Neural cell (in vitro differentiated cells): ENCODE data around the gene ASCC3. TPM values are rescaled to one million over a fixed set of nuclear protein-coding genes. Genes with fewer than 3 reads are reported as not detected.

ENCODE experiments used
- H2AFZ ChIP-seq: fragments of 200-600, 300-800 bp; sonication (generic), shearing (Covaris generic); 2 replicates; pipeline ENCODE4 v1.6.0; 2014; ENCODE audit warnings: low read depth, mild to moderate bottlenecking, antibody characterized with exemption, low read length, moderate library complexity
- H3F3A ChIP-seq: fragments of 200-600 bp; shearing (Covaris generic); 2 replicates; pipeline ENCODE4 v1.6.1; 2016; ENCODE audit warnings: mild to moderate bottlenecking, moderate library complexity, mixed read lengths, antibody characterized with exemption, low read length; ENCODE audit not compliant: insufficient read depth, poor library complexity, severe bottlenecking
- H3K27ac ChIP-seq: fragments of 200-600, 300-800 bp; sonication (generic), shearing (Covaris generic); 2 replicates; pipeline ENCODE4 v1.5.1; 2014; ENCODE audit warnings: mild to moderate bottlenecking, low read length, moderate library complexity
- H3K27me3 ChIP-seq: fragments of 300-800, 200-600 bp; sonication (generic), shearing (Covaris generic); 2 replicates; pipeline ENCODE4 v1.6.0; 2014; ENCODE audit warnings: mild to moderate bottlenecking, low read depth, low read length, moderate library complexity; ENCODE audit not compliant: insufficient read depth
- H3K36me3 ChIP-seq: fragments of 300-800, 200-600 bp; sonication (generic), shearing (Covaris generic); 2 replicates; pipeline ENCODE4 v1.5.1; 2014; ENCODE audit warnings: mild to moderate bottlenecking, antibody characterized with exemption, low read length, moderate library complexity; ENCODE audit not compliant: insufficient read depth
- H3K4me2 ChIP-seq: fragments of 300-800, 200-600 bp; sonication (generic), shearing (Covaris generic); 2 replicates; pipeline ENCODE4 v1.6.0; 2014; ENCODE audit warnings: mild to moderate bottlenecking, low read length
- H3K4me3 ChIP-seq: fragments of 300-800, 200-600 bp; sonication (generic), shearing (Covaris generic); 2 replicates; pipeline ENCODE4 v1.5.1; 2014; ENCODE audit warnings: mild to moderate bottlenecking, low read length, moderate library complexity
- H3K79me2 ChIP-seq: fragments of 200-600 bp; shearing (Covaris generic); replicated peaks from 2 replicates; pipeline ENCODE4 v1.6.0; 2014; ENCODE audit warnings: mild to moderate bottlenecking, low read length, moderate library complexity; ENCODE audit not compliant: insufficient read depth
- H3K9ac ChIP-seq: fragments of 300-800, 200-600 bp; sonication (generic), shearing (Covaris generic); 2 replicates; pipeline ENCODE4 v1.6.1; 2016; ENCODE audit warnings: mild to moderate bottlenecking, low read length, mixed read lengths
- H3K9me2 ChIP-seq: fragments of 200-600 bp; shearing (Covaris generic); 2 replicates; pipeline ENCODE4 v1.6.1; 2016; ENCODE audit warnings: mild to moderate bottlenecking, low read length, mixed read lengths; ENCODE audit not compliant: insufficient read depth
- H3K9me3 ChIP-seq: fragments of 200-600, 300-800 bp; sonication (generic), shearing (Covaris generic); 2 replicates; pipeline ENCODE4 v1.6.1; 2016; ENCODE audit warnings: mild to moderate bottlenecking, mixed run types, low read length, moderate library complexity, mixed read lengths
- H4K20me1 ChIP-seq: fragments of 200-600 bp; shearing (Covaris generic); 2 replicates; pipeline ENCODE4 v1.6.1; 2016; ENCODE audit warnings: mild to moderate bottlenecking, mixed run types; ENCODE audit not compliant: insufficient read depth
- CTCF ChIP-seq: fragments of 450-650 bp; IDR thresholded peaks from 2 replicates; pipeline ENCODE4 v1.5.1; 2014; ENCODE audit warnings: antibody characterized with exemption, mild to moderate bottlenecking, moderate library complexity; ENCODE audit not compliant: poor library complexity, severe bottlenecking
- EP300 ChIP-seq: fragments of 450-650 bp; conservative IDR thresholded peaks from 2 replicates; pipeline ENCODE4 v1.6.1; 2014; ENCODE audit warnings: antibody characterized with exemption, mild to moderate bottlenecking, moderate library complexity; ENCODE audit not compliant: poor library complexity, severe bottlenecking
- EZH2 ChIP-seq: fragments of 200-600, 300-800 bp; shearing (Covaris generic), sonication (generic); IDR thresholded peaks from 2 replicates; pipeline ENCODE4 v1.6.1; 2014; ENCODE audit warnings: antibody characterized with exemption, low read length, borderline replicate concordance, mild to moderate bottlenecking; ENCODE audit not compliant: insufficient read depth, poor library complexity, severe bottlenecking
- MXI1 ChIP-seq: fragments of 450-650 bp; conservative IDR thresholded peaks from 2 replicates; pipeline ENCODE4 v1.6.1; 2014; ENCODE audit warnings: antibody characterized with exemption, mild to moderate bottlenecking; ENCODE audit not compliant: poor library complexity, severe bottlenecking
- POLR2AphosphoS5 ChIP-seq: IDR thresholded peaks from 2 replicates; pipeline ENCODE4 v1.6.1; 2012
- RAD21 ChIP-seq: fragments of 450-650 bp; conservative IDR thresholded peaks from 2 replicates; pipeline ENCODE4 v1.6.1; 2014; ENCODE audit warnings: antibody characterized with exemption, mild to moderate bottlenecking, moderate library complexity
- SMC3 ChIP-seq: fragments of 450-650 bp; conservative IDR thresholded peaks from 2 replicates; pipeline ENCODE4 v1.6.1; 2014; ENCODE audit warnings: antibody characterized with exemption, mild to moderate bottlenecking, moderate library complexity; ENCODE audit not compliant: poor library complexity
- TAF1 ChIP-seq: IDR thresholded peaks from 2 replicates; pipeline ENCODE4 v1.6.1; 2012; ENCODE audit warnings: low read depth
- polyA plus RNA-seq: library from polyadenylated mRNA; depleted of rRNA; stranded (reverse); fragments of >200 nt; gene quantifications from 2 replicates; pipeline ENCODE4 v1.2.3, GENCODE V29; 2014
- TF ChIP-seq, protein P1 (sequence below): IDR thresholded peaks from 2 replicates; pipeline ENCODE4 v1.6.1; 2012; ENCODE audit warnings: borderline replicate concordance

ASCC3 gene
- polyA plus RNA-seq, 1 donor from 2014 or later: 14.9 TPM

GRCh38 chr6:100678027-100678426 is 203.1 kb downstream of the ASCC3 start:
- Histone ChIP-seq H3K9me3 (no peaks in the 10 kb centered on the region), H3K79me2 (no peaks in the 10 kb centered on the region), H4K20me1 (no peaks in the 10 kb centered on the region), H3K27ac (no peak overlapping the region), H2AFZ (no peak overlapping the region), H3K4me3 (no peak overlapping the region), H3K9me2 (no peaks in the 10 kb centered on the region), H3K36me3 (no peaks in the 10 kb centered on the region), H3K27me3 (no peaks in the 10 kb centered on the region), H3F3A (no peaks in the 10 kb centered on the region), H3K4me2 (no peak overlapping the region), H3K9ac (no peak overlapping the region)
- TF ChIP-seq RAD21 (peak; percentile 68), SMC3 (peak; percentile 66), EP300 (no peak), EZH2 (no peak), MXI1 (no peak), TAF1 (no peak), POLR2AphosphoS5 (no peak), CTCF (peak; percentile 60)
- TF ChIP-seq, protein P1, sequence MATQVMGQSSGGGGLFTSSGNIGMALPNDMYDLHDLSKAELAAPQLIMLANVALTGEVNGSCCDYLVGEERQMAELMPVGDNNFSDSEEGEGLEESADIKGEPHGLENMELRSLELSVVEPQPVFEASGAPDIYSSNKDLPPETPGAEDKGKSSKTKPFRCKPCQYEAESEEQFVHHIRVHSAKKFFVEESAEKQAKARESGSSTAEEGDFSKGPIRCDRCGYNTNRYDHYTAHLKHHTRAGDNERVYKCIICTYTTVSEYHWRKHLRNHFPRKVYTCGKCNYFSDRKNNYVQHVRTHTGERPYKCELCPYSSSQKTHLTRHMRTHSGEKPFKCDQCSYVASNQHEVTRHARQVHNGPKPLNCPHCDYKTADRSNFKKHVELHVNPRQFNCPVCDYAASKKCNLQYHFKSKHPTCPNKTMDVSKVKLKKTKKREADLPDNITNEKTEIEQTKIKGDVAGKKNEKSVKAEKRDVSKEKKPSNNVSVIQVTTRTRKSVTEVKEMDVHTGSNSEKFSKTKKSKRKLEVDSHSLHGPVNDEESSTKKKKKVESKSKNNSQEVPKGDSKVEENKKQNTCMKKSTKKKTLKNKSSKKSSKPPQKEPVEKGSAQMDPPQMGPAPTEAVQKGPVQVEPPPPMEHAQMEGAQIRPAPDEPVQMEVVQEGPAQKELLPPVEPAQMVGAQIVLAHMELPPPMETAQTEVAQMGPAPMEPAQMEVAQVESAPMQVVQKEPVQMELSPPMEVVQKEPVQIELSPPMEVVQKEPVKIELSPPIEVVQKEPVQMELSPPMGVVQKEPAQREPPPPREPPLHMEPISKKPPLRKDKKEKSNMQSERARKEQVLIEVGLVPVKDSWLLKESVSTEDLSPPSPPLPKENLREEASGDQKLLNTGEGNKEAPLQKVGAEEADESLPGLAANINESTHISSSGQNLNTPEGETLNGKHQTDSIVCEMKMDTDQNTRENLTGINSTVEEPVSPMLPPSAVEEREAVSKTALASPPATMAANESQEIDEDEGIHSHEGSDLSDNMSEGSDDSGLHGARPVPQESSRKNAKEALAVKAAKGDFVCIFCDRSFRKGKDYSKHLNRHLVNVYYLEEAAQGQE: no peak

- Histone ChIP-seq H3K9me2 (no peaks in the 10 kb centered on the region), H4K20me1 (no peaks in the 10 kb centered on the region), H3F3A (no peaks in the 10 kb centered on the region), H3K27me3 (no peaks in the 10 kb centered on the region), H3K4me2 (no peak overlapping the region), H2AFZ (no peak overlapping the region), H3K4me3 (no peak overlapping the region), H3K27ac (no peak overlapping the region), H3K9ac (no peak overlapping the region), H3K79me2 (no peaks in the 10 kb centered on the region), H3K9me3 (no peaks in the 10 kb centered on the region), H3K36me3 (no peaks in the 10 kb centered on the region)
- no peak for TF ChIP-seq SMC3
- TF ChIP-seq, protein P1: no peak
Measured at GRCh38 chr6:100677240-100677639, 203.9 kb downstream of the ASCC3 start.
